Testis (tissue), 3 donors: ENCODE results near the gene ADAMTSL5. TPM values are rescaled to one million over a fixed set of nuclear protein-coding genes. Genes with fewer than 3 reads are reported as not detected.
A peak's percentile ranks its signal among the peaks of the same experiment; 100 is the strongest.
"Not testable (repeated sequence)": the region's sequence is repeated elsewhere in the genome, so short reads cannot be mapped to it uniquely, and the experiment has no call there.

Source experiments
- DNase-seq: peaks from one replicate; pipeline ENCODE4 v3.0.0-alpha.2; 2019
- H3K27ac ChIP-seq, 2 donors: fragments of 200-600 bp; sonication (generic); one replicate each; pipeline ENCODE4 v1.5.1; 2019
- H3K27me3 ChIP-seq: fragments of 200-600 bp; sonication (generic); one replicate; pipeline ENCODE4 v1.5.1; 2019
- H3K36me3 ChIP-seq: fragments of 200-600 bp; sonication (generic); one replicate; pipeline ENCODE4 v1.5.1; 2017; ENCODE audit warnings: low read depth; ENCODE audit errors: missing control alignments
- H3K4me1 ChIP-seq: fragments of 200-600 bp; sonication (generic); one replicate; pipeline ENCODE4 v1.5.1; 2019
- H3K4me3 ChIP-seq, 2 donors: fragments of 200-600 bp; sonication (generic); one replicate each; pipeline ENCODE4 v1.5.1; 2017 to 2019
- H3K9me3 ChIP-seq: fragments of 200-600 bp; sonication (generic); one replicate; pipeline ENCODE4 v1.5.1; 2017
- CTCF ChIP-seq, 3 experiments: fragments of 450-650 bp in 2 of 3; fragments of 200-600 bp in 1 of 3; sonication (generic) in 1 of 3; IDR thresholded peaks; one replicate each; pipeline ENCODE4 v1.5.1; 2016 to 2019; ENCODE audit warnings: antibody characterized with exemption in 3 of 3, mild to moderate bottlenecking in 2 of 3, moderate library complexity in 1 of 3
- POLR2A ChIP-seq: fragments of 450-650 bp; IDR thresholded peaks from one replicate; pipeline ENCODE4 v1.6.1; 2017; ENCODE audit warnings: antibody characterized with exemption, mild to moderate bottlenecking, moderate library complexity
- WGBS, 2 donors: methylation state at CpG; one replicate each; pipeline ENCODE4 v1.1.5; 2018; 5-methylcytosine and 5-hydroxymethylcytosine counted together
- intact Hi-C: fragments of 100-400 bp; cut with DNase I; formaldehyde crosslinking; loops from one replicate; pipeline ENCODE4 v1.15.1; 2023; ENCODE audit warnings: low total_unique reads
- polyA plus RNA-seq: library from polyadenylated mRNA; stranded (reverse); fragments of 350-450 nt; fragmentation: Illumina TruSeq; extraction: RNeasy Lipid Tissue Mini Kit (QIAGEN cat#74804); gene quantifications from one replicate; pipeline ENCODE4 v1.2.3, GENCODE V29; 2014; ENCODE audit warnings: low read depth, low replicate concordance; ENCODE audit not compliant: insufficient read depth
- total RNA-seq, 2 donors: library from RNA; depleted of rRNA; stranded (reverse); fragments of >200 nt; gene quantifications; one replicate each; pipeline ENCODE4 v1.2.3, GENCODE V29; 2016

The ADAMTSL5 gene
- total and polyA plus RNA-seq, 3 donors from 2014 or later, result 7.2 to 17.9 (median 10.7) TPM

GRCh38 chr19:1522061-1522460, 9.2 kb upstream of the ADAMTSL5 start:
- intact Hi-C loops, result no loop called here
- H3K4me3 ChIP-seq, result no peak overlapping the region
- DNase-seq, result peak; percentile 40

GRCh38 chr19:1521636-1522035, 8.8 kb upstream of the ADAMTSL5 start:
- intact Hi-C loops, result no loop called here
- peak; percentile 85 for DNase-seq
- no peaks in the 10 kb centered on the region for H3K9me3 ChIP-seq
- H3K4me3 ChIP-seq, result no peak overlapping the region
- H3K36me3 ChIP-seq, result no peaks in the 10 kb centered on the region
- H3K4me1 ChIP-seq, result peaks cover 13% of the 10 kb centered on the region
- H3K27ac ChIP-seq, result peak overlapping the region; percentile 45 to 77
- no peak for TF ChIP-seq POLR2A
- TF ChIP-seq CTCF (IDR thresholded peaks at IDR 0.05), result no peak
- no peaks in the 10 kb centered on the region for H3K27me3 ChIP-seq
- 39 to 56% methylated on average over 14 of the region's 14 CpGs for WGBS, 2 donors

More at GRCh38 chr19:1522061-1522460, 9.2 kb upstream of the ADAMTSL5 start:
- Histone ChIP-seq H3K27ac (peak overlapping the region in 1 of 2 donors; percentile 77), H3K36me3 (no peaks in the 10 kb centered on the region), H3K4me1 (peaks cover 13% of the 10 kb centered on the region), H3K9me3 (no peaks in the 10 kb centered on the region), H3K27me3 (no peaks in the 10 kb centered on the region)
- 57 to 64% methylated on average over 9 to 10 of the region's 10 CpGs for WGBS, 2 donors
- TF ChIP-seq POLR2A (no peak), CTCF (IDR thresholded peaks at IDR 0.05) (no peak)

- Histone ChIP-seq H3K36me3 (no peaks in the 10 kb centered on the region), H3K27ac (peak overlapping the region in 1 of 2 donors; percentile 2), H3K4me1 (peaks cover 13% of the 10 kb centered on the region), H3K9me3 (no peaks in the 10 kb centered on the region), H3K27me3 (no peaks in the 10 kb centered on the region), H3K4me3 (no peak overlapping the region)
- DNase-seq, result no peak
- TF ChIP-seq CTCF (IDR thresholded peaks at IDR 0.05) (no peak), POLR2A (no peak)
- WGBS, 2 donors, result 88 to 90% methylated on average over 10 to 15 of the region's 17 CpGs
- intact Hi-C loops, result no loop called here
Observed at GRCh38 chr19:1520203-1520780, 7.5 kb upstream of the ADAMTSL5 start.

- H3K27me3 ChIP-seq, intact Hi-C loops: not testable (repeated sequence)
- WGBS, 2 donors, result 90 to 95% methylated on average over 8 of the region's 8 CpGs
Observed at GRCh38 chr19:1519802-1520201, 7.0 kb upstream of the ADAMTSL5 start.

GRCh38 chr19:1518471-1518870, 5.7 kb upstream of the ADAMTSL5 start:
- H3K36me3 ChIP-seq, result no peaks in the 10 kb centered on the region
- no peak overlapping the region for H3K27ac ChIP-seq
- no peaks in the 10 kb centered on the region for H3K9me3 ChIP-seq
- no peaks in the 10 kb centered on the region for H3K27me3 ChIP-seq
- H3K4me1 ChIP-seq, result peaks cover 13% of the 10 kb centered on the region
- no peak overlapping the region for H3K4me3 ChIP-seq
- WGBS, 2 donors, result 87 to 88% methylated on average over 3 to 4 of the region's 4 CpGs
- intact Hi-C loops, result no loop called here
- TF ChIP-seq CTCF (IDR thresholded peaks at IDR 0.05) (no peak), POLR2A (no peak)
- DNase-seq, result no peak

More at GRCh38 chr19:1519802-1520201, 7.0 kb upstream of the ADAMTSL5 start:
- DNase-seq, H3K9me3 ChIP-seq, H3K36me3 ChIP-seq, H3K4me3 ChIP-seq, H3K27ac ChIP-seq: not testable (repeated sequence)
- H3K4me1 ChIP-seq, result peaks cover 13% of the 10 kb centered on the region
